HG02870 (cell line): ENCODE data around the gene LYPLAL1.

Source experiments
- ATAC-seq: cut with Tn5 transposase; IDR thresholded peaks from one replicate; pipeline ENCODE4 v1.9.1; 2021; ENCODE audit warnings: mild to moderate bottlenecking, moderate library complexity; ENCODE audit not compliant: unreplicated experiment

Gene LYPLAL1

DNA sequence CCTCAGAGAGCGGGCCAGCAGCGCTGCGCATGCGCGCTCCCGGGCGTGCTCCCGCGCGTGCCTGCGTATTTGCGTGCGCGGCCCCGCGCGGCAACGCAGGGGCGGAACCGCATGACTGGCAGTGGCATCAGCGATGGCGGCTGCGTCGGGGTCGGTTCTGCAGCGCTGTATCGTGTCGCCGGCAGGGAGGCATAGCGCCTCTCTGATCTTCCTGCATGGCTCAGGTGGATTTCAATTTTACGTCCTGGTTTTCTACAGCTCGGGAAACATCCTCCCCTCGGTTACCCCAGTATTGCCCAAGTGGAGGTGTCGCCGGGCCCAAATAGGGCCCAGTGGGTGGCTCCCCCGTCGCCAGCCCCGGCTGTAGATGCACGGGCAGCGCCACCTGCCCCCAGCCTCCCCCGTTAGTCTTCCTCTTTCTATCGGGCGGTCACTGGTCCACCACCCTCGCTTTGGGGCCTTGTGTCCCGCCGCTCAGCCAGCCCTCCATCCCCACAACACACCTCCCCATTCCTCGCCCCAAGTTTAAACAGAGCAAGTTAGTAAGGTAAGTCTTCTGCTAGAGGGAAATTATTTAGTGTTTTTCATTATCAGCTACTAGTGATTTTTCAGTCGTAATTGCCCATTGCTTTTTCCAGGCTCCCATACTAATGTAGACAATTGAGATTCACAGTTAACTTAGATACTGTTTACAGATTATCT is at the start of gene LYPLAL1:
Gene LYPLAL1 (plus strand): TSS at position 121 of the 702 bp plus-strand sequence. CDS start 13 bp downstream, at position 134.
- peak; percentile 60 for ATAC-seq

DNA sequence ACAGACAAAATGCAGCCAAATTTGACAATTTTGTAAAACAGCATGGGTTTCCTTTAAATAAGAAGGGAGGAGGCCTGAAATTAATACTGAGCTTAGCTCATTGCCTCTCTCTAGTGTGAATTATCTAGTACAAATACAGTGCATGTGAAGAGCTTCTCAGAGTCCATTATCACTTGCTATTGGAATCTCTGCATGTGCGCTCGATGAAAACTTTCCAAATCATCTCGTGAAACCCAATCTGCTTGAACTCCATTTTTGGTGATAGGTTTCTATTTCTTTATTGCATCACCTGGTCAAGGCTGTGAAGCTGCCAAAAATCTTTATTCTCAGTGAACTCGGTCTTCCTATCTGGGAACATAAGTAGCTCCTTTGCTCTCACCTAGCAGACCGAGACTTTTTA is 49.5 kb upstream of the LYPLAL1 start:
- ATAC-seq = no peak

DNA sequence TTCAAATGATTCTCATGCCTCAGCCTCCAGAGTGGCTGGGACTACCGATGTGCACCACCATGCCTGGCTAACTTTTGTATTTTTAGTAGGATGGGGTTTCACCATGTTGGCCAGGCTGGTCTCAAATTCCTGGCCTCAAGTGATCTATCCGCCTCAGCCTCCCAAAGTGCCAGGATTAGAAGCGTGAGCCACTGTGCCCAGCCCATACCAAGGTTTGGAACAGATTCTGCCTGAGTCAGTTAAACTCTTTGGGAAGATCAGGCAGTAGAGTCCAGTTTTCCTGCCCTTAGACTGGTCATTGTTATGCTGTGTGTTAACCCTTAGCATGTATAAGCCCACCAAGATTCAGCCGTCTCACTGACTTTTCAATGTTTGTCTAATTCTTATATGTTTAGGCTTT is 48.3 kb upstream of the LYPLAL1 start:
- ATAC-seq = no peak

DNA sequence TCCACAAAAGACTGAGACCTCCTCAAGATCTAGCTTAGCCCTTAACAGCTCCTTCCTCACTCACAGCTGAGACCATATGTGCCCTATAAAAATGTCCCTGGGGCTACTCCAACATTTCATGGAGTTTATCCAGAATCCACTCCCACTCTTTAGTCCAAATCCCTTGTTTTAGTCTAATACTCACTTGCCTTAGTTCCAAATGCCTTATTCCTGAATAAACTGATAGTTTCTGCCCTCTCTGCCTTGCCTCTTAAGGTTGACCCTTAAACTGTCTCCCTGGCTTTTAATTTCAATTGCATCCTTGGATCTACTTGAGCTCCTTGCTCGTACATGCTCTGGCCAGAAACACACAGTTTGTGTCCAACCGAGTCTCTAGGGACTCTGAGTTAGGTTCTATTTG is 47.3 kb upstream of the LYPLAL1 start:
- ATAC-seq = no peak

DNA sequence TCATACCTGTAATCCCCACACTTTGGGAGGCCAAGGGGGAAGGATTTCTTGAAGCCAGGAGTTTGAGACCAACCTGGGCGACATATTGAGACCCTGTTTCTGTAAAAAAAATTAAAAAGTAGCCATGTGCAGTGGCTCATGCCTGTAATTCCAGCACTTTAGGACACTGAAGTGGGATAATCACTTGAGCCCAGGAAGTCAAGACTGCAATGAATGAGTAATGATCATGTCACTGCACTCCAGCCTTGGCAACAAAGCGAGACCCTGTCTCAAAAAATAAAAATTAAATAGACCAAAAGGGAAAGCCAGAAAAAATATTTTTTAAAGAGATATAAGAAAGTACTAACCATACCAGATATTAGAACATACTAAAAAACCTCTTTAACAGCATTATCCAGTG is 44.7 kb upstream of the LYPLAL1 start:
- no peak for ATAC-seq

DNA sequence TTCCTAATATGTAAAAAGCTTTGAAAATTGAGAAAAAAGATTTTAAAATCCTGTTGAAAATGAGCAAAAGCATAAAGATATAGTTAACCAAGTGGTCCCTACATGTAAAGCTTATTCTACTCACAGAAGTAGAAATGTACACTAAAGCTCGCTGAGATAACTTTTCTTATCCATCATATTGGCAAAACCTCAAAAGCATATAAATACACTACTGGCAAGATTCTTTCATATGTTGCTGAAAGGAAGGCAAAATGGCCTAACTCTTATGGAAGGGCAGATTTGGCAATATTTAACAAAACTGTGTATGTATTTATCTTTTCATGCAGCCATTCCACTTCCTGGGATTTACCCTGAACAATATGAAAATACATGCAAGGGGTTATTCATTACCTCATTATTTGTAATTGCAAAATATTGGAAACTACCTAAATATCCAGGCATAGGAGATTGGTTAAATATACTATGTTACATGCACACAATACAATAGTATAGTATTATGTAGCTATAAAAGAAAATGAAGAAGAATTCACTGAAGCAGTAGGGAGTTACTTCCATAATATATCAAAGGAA is 43.2 kb upstream of the LYPLAL1 start:
- no peak for ATAC-seq

DNA sequence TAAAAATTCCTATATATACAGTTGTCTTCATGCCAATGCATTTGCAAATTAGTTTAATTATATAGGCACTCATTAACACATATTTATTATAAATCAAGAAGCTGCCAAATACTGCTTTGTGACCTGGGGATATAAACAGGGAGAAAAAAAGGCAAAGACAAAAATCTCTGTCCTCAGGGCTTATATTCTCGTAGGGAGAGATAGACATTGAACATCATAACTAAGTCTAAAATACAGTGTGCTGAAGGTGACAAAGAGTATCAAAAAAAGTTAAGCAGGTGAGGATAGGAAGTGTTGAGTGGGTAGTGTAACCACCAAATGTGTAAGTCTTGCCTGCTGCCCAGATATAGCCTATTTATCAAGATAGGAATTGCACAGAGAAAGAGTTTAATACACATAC is 40.7 kb upstream of the LYPLAL1 start:
- no peak for ATAC-seq

DNA sequence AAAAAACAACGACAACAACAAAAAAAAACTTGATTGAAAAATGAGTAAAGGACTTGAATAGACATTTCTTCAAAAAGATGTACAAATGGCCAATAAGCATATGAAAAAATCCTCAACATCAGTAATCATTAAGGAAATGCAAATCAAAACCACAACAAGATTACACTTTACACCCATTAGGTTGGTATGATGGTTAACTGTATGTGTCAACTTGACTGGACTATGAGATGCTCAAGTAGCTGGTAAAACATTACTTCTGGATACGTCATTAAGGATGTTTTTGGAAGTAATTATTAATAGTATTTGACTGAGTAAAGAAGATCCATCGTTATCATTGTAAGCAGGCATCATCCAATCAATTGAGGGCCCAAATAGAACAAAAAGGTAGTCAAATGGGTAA is 34.9 kb upstream of the LYPLAL1 start:
- ATAC-seq = no peak

DNA sequence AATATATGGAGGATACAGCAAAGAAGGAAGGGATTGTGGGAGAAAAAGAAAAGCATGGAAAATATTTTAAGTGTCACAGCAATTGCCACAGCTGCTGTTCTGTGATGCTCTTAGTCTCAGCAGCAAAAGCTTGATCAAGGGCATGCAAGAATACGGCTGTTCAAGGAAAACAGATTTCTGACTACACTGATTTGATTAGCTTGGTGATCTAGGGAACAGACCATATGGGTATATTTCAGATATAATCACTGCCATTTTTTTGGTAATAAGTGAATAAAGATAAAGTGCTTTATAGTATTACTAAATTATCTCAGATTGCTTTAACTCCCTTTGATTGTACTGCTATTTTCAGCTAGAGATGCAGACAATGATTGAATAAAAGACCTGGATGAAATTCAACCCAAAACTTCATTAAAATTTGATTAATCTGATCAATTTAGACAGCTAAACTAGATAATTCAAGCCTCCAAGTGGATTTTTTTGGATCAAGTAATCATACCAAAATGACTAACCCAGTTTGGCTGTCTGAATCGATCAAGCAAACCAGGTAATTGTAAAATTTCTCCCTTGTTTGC is 33.3 kb upstream of the LYPLAL1 start:
- ATAC-seq = no peak

DNA sequence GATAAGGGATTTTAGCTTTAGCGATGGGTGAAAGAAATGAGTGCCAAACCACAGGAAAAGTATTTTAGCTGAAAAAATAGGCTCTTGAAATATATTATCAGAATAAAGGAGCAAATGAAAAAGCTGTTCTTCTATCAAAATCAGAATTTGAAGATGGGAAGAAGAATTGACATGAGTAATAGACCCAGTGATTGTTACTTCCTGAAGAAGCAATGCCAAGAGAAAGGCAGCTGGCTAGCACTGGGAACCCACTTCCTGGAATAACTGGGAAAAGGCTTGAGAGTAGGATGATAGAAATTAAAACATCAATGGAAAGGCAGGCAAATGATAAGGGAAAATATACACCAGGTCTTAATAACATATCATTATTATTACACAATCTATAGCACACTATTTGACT is 29.9 kb upstream of the LYPLAL1 start:
- no peak for ATAC-seq

DNA sequence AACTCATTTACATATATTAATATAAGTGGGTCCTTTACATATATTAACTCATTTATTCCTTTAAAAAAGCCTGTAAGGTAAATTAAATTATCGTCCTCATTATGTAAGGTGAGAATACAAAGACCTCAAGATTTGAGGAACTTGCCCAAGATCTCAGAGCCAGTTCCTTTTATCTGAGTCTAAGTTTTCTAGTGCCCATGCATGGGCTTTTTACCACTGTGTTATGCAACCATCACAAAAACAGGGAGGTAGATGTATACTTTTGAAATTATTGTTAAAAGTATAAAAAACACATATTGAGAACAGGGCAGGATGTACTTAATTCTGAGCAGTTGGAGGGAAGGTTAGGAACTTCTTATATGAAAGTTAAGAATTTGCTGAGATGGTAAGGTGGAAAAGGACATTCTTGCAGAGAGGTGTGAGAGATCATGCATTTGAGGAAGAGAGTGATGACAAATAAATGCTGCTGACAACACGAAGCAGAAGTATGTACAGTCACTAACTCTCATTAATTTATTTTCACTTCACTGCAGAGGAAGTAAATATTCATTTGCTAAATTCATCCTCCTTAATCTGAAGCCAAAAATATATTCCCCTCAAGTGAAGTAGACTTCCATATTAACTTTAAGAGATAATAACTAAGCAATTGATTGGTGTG is 28.9 kb upstream of the LYPLAL1 start:
- no peak for ATAC-seq

DNA sequence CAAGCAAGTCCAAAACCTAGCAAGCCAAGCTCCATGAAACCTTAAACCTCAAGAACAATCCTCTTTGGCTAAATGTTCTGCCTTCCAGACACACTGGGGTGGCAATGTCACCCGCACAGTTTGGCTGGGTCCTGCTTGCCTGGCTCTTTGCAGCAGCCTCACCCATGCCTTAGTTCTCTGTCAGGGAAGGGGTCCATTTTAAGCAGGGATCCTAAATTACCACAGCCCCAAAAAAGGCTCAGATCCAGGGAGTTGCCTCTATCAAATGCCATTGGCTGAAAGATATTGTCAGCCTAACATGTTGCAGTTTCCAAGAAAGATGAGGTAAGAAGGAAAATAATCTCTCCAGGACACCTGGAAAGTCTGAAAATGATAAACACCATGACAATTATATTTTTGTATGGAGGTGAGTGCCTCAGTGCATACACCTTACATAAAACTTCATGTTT is 26.1 kb upstream of the LYPLAL1 start:
- ATAC-seq = no peak

DNA sequence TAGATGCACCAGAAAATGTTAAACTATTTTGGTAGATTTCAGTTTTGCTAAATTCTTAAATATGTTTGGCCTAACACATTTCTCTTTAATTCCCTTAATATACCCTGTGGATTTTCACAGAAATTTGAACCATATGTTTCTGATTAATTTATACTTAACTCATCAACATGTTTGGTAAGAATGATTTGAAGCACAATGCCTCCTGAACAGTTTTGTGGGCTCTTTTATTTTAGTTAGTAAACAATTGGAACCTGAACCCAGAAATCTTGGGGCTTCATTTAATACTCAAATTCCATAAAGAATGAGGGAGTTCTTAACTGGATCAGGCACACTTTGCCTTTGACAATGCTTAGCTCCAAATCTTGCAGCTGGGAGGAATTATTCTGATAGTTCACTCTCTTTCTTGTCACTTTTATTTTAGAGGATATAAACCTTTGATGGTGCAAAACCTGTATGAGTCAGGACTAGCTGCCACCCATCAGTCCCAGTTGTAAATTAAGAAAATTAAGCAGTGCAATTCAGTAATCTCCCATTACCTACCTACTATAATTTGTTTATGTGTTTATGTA is 24.6 kb upstream of the LYPLAL1 start:
- ATAC-seq = no peak

DNA sequence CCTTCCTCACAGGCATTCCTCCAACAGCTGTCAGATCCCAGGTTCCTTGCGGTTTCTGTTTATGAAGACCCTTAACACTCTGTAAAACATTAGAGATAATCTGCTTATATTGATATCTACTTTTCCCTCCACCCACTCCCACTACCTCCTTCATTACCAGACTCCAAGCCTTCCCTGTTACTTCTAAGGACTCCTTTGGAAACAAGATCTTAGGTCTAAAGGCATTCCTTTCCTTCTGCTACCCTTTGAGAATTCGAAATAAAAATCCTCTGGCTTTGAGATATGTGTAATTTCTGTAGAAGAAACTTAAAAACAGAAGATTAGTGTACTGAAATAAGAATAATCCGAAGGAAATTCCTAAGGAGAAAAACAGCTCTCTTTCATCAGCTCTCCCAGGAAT is 23.7 kb upstream of the LYPLAL1 start:
- no peak for ATAC-seq

DNA sequence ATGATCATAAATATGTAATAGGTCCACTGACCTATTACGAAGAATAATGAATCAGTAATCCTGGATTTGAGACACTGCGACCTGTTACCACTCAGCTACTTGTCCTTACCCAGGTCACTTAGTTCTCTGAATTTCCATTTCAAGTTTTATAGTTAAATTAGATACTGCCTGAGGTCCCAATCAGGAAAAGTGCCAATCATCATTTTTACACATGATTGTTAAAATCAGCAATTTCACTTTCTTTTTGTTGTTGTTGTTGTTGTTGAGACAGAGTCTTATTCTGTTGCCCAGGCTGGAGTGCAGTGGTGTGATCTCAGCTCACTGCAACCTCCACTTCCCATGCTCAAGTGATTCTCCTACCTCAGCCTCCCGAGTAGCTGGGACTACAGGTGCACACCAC is 22.8 kb upstream of the LYPLAL1 start:
- no peak for ATAC-seq

DNA sequence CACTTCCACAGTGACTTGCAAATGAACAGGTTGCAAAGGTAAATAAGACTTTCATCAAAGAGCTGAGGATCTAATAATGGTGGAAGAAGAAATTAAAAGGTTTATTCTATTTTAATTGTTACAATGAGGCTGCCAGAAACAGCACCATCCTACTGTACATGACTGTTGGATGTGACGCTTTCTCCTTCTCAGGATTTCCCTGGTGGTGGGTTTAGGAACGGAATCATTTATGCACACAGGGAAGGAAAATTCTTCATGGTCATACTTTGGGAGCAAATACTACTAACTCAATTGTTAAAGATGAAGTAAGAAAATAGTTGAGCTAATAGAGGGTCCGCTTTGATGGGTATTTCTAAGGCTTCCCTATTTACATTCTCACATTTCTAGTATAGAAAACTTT is 22.2 kb upstream of the LYPLAL1 start:
- no peak for ATAC-seq

DNA sequence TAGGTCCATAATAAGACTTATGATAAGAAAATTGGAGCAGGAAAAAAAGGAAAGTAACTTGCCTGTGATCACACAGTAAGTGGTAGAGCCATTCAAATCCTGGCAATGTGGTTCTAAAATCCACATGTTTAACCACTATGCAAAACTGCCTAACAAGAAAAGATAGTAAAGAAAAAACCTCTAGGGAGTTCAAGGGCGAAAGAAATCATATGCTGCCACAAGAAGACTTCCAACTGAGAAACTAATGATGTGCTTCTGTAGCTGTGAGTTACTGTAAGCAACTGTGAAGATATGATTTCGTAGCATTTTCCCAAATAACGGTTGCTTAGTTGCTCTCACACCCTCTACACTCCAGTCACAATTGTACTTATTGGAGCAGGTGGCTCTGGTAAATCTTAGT is 20.9 kb upstream of the LYPLAL1 start:
- no peak for ATAC-seq

DNA sequence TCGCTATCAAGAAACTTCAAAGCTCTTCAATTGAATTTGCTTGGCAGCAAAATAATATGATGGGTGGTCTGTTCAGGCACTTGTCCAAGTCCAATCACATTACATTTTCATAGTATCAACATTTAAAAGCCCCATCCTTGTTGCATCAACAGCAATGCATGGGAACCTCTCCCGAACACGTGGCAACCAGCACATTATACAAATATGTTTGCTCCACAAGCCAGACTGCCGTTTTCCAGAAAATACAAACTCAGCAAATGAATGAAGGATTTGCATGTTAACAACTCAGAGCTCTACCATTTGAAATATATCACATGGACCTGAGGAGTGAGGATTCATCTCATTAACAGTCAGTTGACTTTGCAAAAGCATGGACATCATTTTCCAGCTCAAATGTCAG is 20.0 kb upstream of the LYPLAL1 start:
- ATAC-seq = no peak

DNA sequence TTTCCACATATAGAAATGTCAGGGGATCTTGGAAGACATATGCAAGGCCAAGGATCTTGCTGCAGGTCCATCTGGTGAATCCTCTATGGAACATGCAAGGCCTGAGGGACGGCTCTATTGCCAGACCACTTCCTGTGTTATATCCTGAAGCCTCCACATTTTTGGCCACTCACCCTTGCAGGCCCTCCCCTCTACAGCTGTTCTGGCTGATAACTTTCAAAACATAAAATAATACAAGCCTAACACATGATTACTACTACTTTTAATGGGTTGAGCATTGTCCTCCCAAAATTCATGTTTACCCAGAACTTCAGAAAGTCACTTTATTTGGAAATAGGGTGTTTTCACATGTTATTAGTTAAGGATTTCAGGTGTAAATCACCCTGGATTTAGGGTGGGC is 18.5 kb upstream of the LYPLAL1 start:
- ATAC-seq = no peak

DNA sequence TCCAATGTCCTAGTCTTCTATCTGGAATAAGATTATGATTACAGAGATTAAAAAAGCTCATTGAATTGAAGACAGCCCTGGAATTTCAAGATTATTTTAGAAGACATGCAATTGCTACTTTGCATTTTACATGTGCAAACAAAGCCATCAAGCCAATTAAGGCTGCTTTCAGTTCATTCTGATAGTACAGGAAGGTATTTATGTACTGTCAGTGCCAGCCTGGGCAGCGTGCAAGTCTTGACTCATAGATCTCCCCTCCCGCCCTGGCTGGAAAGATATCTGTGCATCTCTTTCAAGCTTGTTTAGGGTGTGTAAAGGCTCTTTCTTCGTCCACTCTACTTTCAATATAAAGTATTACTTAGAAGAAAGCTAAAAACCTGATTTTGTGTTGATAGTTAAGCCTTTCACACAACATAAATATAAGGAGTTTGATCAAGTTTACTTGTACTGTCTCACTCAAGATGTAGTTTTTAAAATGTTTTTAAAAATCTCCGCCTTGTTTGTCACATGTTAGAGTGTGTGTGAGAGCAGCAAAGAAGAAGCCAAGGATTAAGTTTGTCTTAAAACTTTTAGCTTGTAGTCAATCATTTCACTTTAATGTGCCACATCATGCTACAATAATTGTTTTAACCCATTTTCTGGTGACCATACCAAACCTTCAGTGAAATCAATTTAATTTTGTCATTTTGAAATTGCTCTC is 13.6 kb upstream of the LYPLAL1 start:
- ATAC-seq = no peak

DNA sequence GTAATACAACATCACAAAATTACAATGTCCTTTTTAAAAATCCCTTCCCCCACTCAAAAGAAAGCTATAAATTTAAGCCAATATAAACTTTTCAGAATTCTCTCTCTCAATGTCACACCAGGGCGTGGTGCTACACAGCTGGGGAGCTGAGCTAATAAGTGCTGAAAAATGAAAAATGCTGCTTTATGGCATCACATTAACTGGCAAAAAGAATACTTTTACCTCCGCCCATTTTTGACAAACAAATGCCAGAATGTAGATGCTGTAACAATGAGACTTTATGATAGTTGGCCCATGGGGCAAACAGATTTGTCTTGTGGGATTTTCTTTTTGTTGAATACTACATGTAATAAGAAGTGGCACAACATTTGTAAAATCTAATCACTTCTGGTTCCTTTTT is 12.7 kb upstream of the LYPLAL1 start:
- no peak for ATAC-seq
